Measurements from ENCODE around the gene WNT11.

DNA sequence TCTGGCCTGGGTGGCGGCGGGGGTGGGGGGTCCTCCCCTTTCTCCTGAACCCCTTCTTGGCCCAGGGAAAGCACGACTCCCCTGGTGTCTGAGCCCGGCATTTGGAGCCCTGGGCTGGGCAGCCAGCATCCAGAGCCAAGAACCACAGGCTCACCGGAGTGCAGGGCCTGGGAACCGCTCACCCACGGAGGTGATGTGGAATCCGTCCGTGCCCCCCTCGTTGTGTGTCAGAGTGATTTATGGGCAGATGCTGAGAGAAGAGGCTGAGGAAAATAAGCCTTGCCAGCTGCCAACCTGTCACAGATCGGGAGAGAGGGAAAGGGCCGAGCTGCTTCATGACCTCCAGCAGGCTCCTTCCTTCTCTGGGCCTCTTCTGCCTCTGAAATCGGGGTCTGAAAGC is 33.7 kb downstream of the WNT11 start:
- TF ChIP-seq, protein P1, sequence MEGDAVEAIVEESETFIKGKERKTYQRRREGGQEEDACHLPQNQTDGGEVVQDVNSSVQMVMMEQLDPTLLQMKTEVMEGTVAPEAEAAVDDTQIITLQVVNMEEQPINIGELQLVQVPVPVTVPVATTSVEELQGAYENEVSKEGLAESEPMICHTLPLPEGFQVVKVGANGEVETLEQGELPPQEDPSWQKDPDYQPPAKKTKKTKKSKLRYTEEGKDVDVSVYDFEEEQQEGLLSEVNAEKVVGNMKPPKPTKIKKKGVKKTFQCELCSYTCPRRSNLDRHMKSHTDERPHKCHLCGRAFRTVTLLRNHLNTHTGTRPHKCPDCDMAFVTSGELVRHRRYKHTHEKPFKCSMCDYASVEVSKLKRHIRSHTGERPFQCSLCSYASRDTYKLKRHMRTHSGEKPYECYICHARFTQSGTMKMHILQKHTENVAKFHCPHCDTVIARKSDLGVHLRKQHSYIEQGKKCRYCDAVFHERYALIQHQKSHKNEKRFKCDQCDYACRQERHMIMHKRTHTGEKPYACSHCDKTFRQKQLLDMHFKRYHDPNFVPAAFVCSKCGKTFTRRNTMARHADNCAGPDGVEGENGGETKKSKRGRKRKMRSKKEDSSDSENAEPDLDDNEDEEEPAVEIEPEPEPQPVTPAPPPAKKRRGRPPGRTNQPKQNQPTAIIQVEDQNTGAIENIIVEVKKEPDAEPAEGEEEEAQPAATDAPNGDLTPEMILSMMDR (IDR thresholded peaks at IDR 0.05), result no peak
- no peak for TF ChIP-seq POLR2A (IDR thresholded peaks at IDR 0.05)

All from adrenal gland (tissue), 5 donors.